ENCODE measurements around the gene PCSK4.
A peak's percentile ranks its signal among the peaks of the same experiment; 100 is the strongest.
"Not testable (repeated sequence)": the region's sequence is repeated elsewhere in the genome, so short reads cannot be mapped to it uniquely, and the experiment has no call there.

PCSK4 gene

DNA sequence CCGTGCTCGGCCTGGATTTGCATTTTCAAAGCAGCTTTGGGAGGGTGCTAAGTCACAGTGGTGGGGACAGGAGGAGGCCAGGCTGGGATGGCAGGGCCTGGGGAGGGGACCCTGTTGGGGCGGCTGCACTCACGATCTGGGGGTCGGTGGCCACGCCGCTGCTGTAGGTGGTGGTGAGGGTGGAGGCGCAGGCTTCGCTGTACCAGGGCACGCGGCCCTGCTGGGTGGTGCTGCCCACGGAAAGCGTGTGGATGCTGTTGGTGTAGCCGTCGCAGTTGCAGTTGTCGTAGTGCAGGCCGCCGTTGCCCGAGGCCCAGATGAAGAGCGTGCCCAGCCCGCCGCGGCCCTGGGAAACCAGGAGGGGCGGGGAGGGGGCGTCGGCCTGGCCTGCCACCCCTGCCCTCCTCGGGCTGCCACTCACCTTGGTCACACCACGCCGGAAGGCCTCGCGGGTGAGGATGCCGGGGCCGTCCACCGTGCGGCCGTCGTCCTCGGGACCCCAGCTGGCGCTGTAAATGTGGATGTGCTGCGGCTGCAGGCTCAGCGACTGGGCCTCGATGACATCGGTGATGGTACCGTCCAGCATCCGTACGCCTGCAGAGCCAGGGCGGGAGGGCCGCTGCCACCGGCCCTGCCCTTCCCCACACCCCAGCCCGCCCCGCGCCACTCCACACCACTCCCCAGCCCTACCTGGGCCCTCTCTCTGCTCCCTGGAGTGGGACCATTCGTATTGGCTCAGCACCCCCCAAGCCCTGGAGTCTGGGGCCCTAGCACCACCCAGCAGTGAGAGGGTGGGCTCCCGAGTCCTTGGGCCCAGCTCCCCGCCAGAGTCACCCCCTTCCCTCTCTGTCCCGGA is 3.2 kb downstream of the PCSK4 start:
- no peak for DNase-seq

DNA sequence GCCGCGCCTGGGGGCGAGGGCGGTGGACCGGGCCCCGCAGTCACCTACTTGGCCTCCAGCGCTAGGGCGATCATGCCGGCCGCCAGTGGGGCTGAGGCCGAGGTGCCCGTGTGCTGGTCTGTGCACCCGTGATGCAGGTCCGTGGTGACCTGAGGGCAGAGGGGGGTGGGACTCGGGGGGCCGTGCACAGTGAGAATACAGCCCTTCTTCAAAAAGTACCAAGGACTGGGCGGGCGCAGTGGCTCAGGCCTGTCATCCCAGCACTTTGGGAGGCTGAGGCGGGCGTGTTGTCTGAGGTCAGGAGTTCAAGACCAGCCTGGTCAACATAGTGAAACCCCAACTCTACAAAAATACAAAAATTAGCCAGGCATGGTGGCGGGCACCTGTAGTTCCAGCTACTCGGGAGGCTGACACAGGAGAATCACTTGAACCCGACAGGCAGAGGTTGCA is 6.1 kb downstream of the PCSK4 start:
- DNase-seq = no peak

DNA sequence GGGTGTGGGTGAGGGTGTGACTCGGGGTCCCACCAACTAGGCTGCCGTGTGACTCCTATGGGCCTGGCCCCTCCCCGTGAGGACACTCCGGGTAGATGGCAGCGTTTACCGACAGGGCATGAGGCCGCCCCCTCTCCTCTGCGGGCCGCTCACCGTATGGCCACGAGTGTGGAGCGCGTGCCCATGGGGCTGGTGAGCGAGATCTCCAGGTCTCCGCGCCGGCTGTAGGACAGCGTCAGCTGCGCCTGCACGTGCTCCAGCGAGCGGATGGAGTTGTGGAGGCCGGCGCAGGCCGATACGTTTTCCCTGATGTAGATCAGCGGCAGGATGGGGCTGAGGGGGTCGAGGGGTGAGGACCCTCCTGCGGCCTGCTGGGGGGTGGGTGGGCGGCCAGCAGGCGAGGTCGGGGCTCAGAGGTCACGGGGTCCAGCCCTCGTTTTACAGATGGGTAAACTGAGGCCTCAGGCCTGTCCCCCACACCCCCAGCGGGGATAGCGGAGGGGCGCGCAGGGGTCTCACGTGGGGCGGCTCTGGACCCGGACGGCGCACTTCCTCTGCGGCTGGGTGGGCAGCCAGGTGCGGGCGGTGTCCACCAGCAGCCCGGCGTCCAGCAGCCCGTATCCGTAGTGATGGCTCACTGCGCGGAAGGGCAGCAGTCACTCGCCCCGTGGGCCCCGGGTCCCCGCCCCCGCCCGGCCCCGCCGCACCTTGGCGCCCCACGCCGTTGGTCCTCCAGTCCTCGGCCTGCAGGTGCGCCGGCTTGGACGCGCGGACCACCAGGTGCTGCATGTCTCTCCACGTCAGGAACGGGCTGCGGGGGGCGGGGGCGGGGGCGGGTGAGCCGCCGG is 6.8 kb downstream of the PCSK4 start:
- no peak for DNase-seq

DNA sequence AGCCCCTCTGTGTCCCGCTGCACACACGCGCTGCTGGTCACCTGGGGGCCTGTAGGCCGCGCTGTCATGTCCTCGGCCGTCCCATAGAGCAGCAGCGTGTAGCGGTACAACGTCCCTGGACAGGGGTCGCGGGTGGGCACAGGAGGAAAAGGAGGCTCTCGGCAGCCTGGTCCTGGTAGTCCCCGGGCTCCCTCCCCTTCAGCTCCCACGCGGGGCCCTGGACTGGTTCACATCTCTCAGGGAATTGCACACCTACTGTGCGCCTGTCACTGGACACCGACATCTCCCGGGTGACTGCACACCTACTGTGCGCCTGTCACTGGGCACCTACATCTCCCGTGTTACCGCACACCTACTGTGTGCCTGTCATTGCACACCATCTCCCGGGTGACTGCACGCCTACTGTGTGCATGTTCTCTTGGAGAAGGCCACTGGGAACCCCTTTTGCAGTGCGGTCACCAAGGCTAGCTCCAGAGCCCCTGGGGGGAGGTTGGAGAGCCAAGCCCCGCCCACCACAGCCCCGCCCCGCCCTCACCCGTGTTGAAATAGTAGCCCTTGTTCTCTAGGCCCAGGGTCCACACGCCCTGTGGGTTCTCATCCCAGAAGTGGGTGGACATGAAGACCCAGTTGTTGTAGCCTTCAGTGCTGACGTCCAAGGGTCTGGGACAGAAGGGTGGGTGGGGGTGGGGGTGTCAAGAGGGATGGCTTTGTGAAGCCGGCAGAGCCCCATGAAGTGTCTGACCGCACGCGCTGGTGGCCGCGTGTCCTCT is 7.6 kb downstream of the PCSK4 start:
- DNase-seq = no peak

DNA sequence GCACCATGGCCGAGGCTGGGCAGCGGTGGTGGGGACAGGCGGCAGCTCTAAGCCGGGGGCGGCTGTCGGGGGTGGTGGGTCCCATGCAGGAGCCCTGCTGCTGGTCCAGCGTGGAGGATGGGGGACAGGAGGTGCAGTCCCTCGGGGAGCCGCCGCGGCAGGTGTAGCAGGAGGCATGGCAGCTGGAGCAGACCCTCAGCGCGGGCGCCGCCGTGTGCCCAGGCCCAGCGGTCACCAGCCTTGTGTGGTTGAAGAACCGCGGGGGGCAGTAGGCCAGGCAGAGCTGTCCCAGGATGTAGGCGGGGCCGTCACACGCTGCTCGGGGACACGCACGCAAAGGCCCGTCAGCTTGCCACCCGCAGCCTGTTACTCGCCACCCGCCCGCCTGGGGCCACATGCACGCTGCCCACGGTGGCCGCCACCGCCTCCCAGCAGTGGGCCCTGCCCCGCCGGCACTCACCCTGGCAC is 8.2 kb downstream of the PCSK4 start:
- DNase-seq = no peak

DNA sequence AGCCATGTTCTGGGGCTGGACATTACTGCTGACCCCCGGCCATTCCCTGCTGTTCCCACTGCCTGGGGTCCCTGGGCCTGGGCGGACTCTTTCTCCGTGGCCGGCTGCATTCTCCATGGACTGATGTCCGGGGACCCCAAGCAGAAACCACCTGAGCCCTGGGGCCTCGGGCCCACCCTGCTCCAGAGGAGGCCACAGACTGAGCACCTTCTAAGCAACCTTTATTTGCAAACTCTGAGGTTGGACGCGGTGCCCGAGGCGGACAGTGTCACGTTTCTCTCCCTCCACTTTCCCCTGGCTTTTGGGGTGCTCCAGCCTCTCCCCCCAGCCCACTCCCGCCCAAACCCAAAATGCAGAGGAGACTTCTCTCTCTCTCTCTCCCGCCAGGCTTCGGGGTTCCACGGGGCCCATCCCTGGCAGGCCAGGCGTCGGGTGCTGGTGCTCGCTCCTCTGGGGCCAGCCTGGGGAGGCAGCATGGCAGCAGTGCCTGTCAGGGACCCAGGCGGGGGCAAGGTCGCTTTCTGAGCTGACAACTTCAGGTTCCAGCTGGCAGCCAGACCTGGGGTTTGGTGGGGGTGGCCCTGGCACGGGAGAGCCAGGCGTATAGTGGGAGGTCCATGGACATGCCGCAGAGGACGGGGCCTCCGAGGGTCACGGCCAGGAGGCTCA is 8.8 kb downstream of the PCSK4 start:
- DNase-seq = no peak

DNA sequence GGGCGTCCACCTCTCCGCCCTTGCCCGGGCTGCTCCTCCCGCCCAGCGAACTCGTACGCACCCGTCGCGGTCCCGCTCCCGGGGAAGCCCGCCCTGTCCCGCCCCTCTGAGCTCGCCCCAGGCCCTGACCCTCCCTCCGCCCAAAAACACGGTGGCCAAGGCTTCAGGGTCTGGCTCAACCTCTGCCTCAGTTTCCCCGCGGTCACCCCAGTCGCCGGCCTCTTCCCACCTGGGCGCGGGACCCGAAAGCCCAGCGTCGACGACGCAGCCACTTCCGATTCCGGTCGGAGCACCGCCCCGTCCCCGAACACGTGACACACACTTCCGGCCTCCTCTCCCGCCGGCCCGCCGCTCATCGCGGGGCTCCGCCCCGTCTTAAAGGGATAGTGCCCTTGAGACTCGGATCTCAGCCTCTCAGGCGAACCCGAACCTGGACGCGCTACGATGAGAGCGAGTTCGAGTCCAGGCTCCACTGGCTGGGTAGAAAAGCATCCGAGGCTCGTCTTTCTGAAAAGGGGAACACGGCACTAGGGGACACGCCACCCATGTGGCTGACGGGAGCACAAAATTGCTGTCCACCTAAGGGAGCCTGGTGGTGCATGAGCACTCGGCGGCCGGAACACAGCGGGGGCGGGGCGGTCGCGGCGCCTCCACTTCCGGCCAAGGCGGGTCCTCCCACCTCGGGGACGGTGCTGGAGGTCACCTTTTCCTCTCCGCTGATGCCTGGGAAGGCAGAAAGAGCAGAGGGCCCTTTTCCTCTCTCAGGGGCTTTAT is 11.0 kb downstream of the PCSK4 start, which contains the start of gene C19orf25:
C19orf25 (minus strand) TSS at position 282 of the 774 bp plus-strand sequence. CDS start 312 bp downstream, outside the sequence.
- DNase-seq = peak; percentile 94

DNA sequence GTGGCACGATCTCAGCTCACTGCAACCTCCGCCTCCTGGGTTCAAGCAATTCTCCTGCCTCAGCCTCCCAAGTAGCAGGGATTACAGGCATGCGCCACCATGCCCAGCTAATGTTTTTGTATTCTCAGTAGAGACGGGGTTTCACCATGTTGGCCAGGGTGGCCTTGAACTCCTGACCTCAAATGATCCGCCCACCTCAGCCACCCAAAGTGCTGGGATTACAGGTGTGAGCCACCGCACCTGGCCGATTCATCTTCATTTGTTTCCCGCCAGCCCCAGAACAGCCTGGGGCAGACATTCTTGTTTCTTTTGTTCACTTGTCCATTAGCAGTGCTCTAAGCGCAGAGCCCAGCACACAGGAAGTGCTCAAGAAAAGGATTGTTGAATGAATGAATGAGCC is 13.1 kb downstream of the PCSK4 start:
- DNase-seq = not testable (repeated sequence)

DNA sequence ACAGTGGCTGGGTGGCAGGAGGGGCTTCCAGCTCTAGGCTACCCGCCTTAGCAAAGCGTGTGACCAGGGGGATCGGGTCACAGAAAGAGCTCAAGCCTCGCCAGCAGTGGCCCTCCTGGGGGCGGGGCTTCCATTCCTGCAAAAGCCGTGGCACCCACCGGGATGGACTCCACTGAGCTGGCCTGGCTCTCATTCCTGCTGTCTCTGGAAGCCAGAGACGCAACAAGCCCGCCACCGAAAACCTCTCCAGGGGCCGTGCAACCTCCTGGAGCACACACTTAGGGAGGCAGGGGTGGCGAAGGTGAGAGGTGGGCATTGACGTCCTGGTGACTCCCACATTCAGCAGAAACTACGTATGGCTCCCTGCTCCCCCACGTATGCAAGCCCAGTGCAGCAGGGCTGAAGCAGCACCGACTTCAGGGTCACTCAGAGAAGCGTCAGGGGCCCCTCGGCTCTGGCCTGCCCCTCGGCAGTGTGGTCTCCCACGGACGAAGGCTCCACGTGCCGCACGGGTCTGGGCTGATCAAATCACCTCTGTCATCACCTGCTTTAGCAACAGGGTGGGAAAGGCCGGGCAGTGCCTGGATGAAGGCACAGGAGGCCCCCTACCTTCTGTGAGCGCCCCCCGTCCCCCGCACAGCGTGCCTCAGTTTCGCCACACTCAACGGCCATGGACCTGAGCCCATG is 14.3 kb downstream of the PCSK4 start:
- no peak for DNase-seq

DNA sequence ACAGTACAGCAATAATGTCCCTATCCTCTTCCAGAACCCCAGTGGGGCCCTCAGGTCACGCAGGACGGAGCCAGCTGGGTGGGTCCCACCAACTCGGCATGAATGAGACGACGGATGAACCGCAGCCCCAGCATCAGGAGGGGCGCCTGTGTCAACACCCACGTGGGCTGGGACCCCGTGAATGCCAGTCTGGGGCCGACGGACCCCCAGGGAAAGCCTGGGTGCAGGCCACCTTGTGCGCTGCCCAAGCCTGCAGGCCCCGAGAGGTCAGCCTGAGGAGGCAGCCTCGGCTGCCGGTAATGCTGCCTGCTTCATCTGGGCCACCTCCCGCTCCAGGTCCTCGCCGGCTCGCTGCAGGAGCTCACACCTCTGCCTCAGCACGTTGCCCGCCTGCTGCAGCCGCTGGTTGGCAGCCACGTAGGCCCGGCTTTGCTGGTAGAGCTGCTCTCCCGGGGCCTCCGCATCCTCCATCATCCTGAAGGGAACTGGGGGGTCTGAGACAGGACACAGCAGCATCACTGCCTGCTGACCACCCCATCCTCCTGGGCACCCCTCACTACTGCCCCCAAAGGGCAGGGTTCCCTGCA is 15.3 kb downstream of the PCSK4 start:
- no peak for DNase-seq

DNA sequence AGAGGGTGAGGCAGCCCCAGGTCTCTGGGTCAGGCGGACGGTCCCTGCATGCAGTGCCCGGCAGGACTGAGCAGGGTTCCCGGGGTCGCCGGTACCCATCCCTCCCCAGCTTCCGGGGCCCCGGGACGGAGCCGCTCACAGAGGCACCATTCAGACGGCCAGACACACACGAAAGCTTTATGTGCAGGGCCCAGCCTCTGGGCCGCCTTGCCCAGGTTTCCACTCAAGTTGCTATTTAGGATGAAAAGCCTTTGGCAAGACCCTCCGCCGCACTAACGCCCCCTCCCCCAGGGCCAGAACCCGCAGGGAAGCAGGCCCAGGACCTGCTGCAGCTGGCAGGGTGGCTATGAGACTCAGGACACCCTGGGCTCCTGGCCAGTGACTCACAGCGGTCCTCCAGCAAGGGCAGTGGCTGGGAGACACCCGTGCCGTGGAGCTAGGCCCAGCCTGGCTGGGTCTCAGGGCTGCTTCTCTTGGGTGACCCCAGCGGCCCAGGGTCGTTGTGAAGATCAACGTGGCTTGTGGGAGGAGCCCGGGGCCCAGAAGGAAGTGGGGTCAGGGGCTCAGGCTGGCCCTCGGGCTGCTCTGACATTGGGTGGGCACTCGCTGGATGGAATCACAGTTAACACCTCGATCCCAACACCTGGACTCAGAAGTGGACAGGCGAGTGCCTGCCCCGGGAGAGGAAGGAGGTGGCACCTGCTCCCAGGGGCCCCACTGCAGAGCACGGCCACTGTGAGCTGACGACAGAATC is 16.0 kb downstream of the PCSK4 start:
- DNase-seq = no peak

DNA sequence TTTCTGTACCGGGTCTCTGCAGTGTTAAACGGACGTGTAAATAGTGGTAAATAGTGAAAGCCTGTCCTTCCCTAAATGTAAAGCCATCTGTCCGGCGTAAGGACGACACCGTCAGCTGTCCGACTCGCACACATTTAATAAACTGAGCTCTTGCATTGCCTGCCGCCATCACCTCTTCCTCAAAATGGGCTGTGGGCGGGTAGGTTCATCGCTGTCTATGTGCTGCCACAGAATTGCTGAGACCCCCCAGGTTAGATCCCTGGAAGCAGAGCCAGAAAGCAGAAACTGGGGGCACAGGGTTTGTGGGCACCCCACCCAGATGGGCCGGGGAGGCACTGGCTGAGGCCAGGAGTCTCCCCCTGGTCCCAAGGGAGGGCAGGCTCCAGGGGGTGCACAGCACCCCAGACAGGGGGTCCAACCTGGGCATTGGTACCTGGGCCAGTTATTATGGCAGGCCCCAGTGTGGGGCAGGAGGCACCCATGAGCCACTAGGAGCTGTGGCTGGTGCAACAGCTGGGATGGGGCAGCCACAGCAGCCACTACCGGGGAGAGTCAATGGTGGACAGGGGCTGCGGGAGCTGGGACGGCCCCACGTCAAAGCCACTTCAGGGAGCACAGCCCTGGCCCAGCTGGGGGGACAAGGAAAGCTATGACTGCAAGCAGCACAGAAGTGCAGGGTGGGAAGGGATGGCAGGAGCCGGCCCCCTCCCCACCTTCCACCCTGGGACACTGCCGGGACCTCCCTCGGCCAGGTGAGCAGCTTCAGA is 16.9 kb downstream of the PCSK4 start:
- no peak for DNase-seq

DNA sequence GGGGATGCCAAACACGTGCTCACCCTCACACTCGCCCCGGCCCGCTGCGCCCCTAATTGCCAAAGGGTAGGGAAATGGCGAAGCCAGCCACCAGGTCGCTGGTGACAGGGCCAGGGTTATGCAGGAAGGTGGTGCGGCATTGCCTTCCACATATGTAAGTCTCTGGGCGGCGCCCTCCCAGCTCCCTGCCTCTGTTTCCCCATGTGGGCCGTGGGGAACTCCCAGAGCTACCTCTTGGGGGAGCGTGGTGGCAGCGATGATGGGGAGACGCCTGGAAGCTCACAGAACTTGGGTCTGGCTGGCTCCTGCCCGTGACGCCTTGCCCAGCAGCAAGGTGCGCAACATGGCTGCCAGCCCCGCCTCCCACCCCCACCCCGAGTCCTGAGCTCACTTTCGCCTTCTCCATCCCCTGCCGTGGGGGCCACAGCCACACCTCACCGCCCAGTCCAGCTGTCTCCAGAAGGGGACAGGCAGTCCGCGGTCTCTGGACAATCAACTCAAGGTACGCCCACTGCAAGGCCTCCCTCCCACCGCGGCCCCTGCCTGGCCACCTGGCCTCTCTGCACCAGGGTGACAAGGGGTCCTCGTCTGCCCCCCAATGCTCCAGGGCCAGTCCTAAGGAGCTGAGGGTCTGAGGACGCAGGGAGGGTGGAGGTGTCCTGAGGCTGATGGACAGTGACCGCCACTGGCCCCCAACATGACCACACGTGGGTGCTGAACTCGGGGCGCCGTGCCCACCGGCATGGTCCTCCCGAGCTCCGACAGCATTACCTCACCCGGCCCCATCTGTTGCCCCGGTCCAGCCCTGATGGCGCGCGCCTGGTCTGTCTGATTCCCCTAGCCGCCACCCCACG is 17.7 kb downstream of the PCSK4 start:
- DNase-seq = no peak

DNA sequence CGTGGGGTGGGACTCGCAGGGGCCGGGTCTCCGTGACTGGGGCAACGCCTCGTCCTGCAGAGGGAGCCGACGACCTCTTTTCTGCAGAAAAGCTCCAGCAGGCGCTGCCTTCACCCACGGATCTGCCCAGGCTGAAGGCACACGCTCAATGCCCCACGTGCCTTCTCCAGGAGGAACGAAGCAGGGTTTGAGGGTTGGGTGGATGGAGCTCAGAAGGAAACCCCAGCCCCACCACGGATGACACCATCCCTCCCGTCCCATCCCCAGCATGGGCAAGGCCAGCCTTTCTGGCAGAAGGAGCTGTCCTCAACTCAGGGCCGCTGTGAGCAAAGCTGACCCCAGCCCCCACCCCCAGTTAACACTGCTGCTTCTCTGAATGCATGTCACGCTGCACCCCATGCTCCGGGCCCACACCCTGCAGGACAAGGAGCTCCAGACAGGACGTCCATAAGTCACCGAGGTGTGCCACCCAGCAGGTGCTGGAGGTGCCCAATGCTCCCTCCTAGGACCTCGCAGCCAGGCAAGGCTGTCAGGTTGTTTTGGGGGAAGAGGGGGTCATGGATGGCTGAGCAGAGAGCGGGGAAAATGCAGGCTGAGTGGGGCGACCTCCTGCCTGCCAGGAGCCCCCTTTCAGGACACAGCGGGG is 18.5 kb downstream of the PCSK4 start:
- DNase-seq = peak; percentile 37

DNA sequence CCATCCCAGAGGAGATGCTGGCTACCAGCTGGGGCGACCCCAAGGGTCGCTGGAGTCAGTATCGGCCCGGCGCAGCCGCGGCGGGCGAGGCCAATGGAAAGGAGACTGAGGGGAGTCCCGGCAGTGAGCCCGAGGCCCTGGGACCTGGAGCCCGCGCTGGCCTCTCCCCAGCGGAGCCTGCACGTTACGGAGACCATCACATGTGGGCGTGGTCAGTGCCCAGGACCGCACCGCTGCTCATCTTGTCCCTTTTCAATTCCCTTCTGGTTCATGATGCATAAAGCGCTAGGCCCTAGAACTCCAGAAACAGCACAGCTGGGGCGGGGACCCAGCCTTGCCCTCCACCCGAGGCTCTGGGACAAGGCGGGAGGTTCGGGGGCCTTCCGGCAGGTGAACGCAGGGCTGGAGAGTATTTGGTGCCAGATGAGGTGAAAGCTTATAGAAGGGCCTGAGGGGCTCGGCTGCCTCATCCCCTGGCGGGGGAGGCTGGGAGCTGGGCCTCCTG is 19.1 kb downstream of the PCSK4 start:
- no peak for DNase-seq

DNA sequence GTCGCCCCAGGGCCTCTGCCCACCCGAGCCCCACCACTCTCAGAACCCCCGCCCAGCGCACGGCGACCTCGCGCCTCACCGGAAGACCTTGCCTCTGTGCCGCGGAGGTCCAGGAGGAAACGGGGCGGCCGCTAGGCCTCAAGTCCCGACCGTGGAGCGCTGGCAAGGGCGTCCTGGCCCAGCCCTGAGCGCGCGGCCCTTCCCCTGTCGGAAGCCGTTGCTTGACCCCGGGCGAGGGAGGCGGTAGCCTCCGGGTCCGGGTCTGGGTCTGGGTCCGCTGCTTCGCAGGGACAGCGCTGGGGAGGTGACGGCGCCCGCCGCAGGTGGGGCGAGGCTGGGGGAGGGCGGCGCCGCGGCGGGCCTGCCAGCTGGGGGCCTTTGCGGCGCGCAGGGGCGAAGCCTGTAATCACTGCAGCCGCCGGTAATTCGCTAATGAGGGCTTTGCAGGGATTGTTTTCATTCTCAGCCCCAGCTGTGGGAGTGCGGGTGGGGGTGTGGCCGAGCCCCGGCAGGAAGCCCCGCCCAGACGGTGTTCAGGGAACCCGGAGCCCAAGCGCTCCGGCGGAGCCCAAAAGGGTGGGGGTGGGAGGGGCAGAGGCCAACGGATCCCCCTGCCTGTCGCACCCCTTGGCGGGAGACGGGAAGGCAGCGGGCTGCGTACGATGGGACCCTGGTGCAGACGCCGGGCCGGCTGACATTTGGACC is 19.7 kb downstream of the PCSK4 start:
- peak; percentile 39 for DNase-seq

DNA sequence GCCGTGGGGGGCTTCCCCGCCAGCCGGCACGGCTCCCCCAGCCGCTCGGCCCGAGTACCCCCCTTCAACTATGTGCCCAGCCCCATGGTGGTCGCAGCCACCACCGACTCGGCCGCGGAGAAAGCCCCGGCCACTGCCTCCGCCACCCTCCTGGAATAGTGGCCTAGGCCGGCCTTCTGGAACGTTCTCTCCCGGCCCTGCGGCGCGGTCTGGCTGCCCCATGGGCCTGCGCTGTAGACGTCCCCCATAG is 20.2 kb downstream of the PCSK4 start:
- no peak for DNase-seq

Data from EL (cell line).